Natural killer cell treated with Interleukin-12 subunit alpha and Interleukin-12 subunit beta and Interleukin-15 and Interleukin-18, amount 100 ng/mL, for 72 hours (primary cell): ENCODE results near the gene CREB5. TPM values are rescaled to one million over a fixed set of nuclear protein-coding genes. Genes with fewer than 3 reads are reported as not detected.

Experiments used
- ATAC-seq, 2 donors: fragments of 150-1000 bp; cut with Tn5 transposase in 1 of 2; sonication (Bioruptor Pico), chemical (Tn5 transposase) in 1 of 2; 2 replicates each; pipeline ENCODE4 v1.10.0; 2021
- DNase-seq: peaks from one replicate; pipeline ENCODE4 v3.0.0; 2022; ENCODE audit warnings: low spot score
- H3K27ac Mint-ChIP-seq, 2 donors: 1 replicate in 1 of 2; 2 replicates in 1 of 2; pipeline ENCODE4 v1.8.0; 2022; ENCODE audit warnings: mixed read lengths in 2 of 2, mild to moderate bottlenecking in 1 of 2, moderate library complexity in 1 of 2
- H3K27me3 Mint-ChIP-seq, 2 donors: 1 replicate in 1 of 2; 2 replicates in 1 of 2; pipeline ENCODE4 v1.8.0; 2022; ENCODE audit warnings: mixed read lengths in 2 of 2
- H3K36me3 Mint-ChIP-seq: one replicate; pipeline ENCODE4 v1.8.0; 2022; ENCODE audit warnings: mixed read lengths
- H3K4me1 Mint-ChIP-seq, 2 donors: 1 replicate in 1 of 2; 2 replicates in 1 of 2; pipeline ENCODE4 v1.8.0; 2022; ENCODE audit warnings: low read depth in 2 of 2, mixed read lengths in 2 of 2, mild to moderate bottlenecking in 1 of 2
- H3K4me3 Mint-ChIP-seq: one replicate; pipeline ENCODE4 v1.8.0; 2022; ENCODE audit warnings: mixed read lengths
- H3K9me3 Mint-ChIP-seq: 2 replicates; pipeline ENCODE4 v1.8.0; 2022; ENCODE audit warnings: mixed read lengths
- total RNA-seq, 2 donors: library from RNA; stranded (reverse); gene quantifications; one replicate each; pipeline ENCODE4 v1.2.3, GENCODE V29; 2022

CREB5 gene, protein sequence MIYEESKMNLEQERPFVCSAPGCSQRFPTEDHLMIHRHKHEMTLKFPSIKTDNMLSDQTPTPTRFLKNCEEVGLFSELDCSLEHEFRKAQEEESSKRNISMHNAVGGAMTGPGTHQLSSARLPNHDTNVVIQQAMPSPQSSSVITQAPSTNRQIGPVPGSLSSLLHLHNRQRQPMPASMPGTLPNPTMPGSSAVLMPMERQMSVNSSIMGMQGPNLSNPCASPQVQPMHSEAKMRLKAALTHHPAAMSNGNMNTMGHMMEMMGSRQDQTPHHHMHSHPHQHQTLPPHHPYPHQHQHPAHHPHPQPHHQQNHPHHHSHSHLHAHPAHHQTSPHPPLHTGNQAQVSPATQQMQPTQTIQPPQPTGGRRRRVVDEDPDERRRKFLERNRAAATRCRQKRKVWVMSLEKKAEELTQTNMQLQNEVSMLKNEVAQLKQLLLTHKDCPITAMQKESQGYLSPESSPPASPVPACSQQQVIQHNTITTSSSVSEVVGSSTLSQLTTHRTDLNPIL
- under 1 TPM in 1 of 2 donors, not detected in 1; 0.62 TPM for total RNA-seq

- Mint-ChIP-seq H3K9me3 (no peaks in the 10 kb centered on the region), H3K36me3 (peaks cover 5% of the 10 kb centered on the region), H3K4me1 (peaks cover 18 to 22% of the 10 kb centered on the region in 2 donors), H3K4me3 (peak within 1 kb of the TSS; percentile 59), H3K27me3 (peaks cover 49 to 80% of the 10 kb centered on the region in 2 donors), H3K27ac (no peak within 1 kb of the TSS)
- no peak for ATAC-seq
- no peak for DNase-seq
Observed at GRCh38 chr7:28411876-28412662, at the start of gene CREB5. CREB5 (plus strand) TSS chr7:28412518; CDS start chr7:28412915, 397 bp downstream.

DNA sequence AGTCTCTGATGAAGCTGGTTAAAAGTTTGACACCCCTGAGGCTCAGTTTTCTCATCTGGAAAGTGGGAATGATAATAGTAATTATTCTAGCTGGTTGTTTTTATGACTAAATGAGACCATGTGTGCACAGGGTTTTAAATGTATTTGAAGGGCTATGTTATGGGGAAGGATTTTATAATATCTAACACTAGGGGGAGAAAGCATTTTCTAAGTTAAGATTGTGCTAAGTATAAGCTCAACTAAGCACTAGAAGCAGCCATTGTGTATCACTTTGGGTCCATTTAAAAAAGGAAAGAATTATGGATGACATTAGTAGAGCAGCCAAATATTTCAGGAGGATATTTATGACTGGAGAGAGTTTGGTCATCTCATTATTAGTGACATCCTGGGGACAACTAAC, 49.5 kb upstream of the CREB5 start:
- no peak for DNase-seq
- no peak for ATAC-seq
- no peaks in the 10 kb centered on the region for H3K4me1 Mint-ChIP-seq
- H3K36me3 Mint-ChIP-seq, result peaks cover 14% of the 10 kb centered on the region
- no peak overlapping the region for H3K4me3 Mint-ChIP-seq
- H3K9me3 Mint-ChIP-seq, result peaks cover 3% of the 10 kb centered on the region
- peaks cover 17 to 21% of the 10 kb centered on the region in 2 donors for H3K27me3 Mint-ChIP-seq
- no peak overlapping the region for H3K27ac Mint-ChIP-seq

GRCh38 chr7:28364082-28364481, 48.2 kb upstream of the CREB5 start:
- peaks cover 14% of the 10 kb centered on the region for H3K36me3 Mint-ChIP-seq

GRCh38 chr7:28369523-28369922, 42.8 kb upstream of the CREB5 start:
- H3K36me3 Mint-ChIP-seq, result peaks cover 12% of the 10 kb centered on the region
- H3K27me3 Mint-ChIP-seq, result peaks cover 22 to 33% of the 10 kb centered on the region in 2 donors
- no peak overlapping the region for H3K27ac Mint-ChIP-seq
- H3K4me1 Mint-ChIP-seq, result no peaks in the 10 kb centered on the region
- no peak for DNase-seq
- peaks cover 1% of the 10 kb centered on the region for H3K9me3 Mint-ChIP-seq
- no peak for ATAC-seq
- H3K4me3 Mint-ChIP-seq, result no peak overlapping the region

More at GRCh38 chr7:28364082-28364481, 48.2 kb upstream of the CREB5 start:
- Mint-ChIP-seq H3K4me3 (no peak overlapping the region), H3K27me3 (peaks cover 17 to 21% of the 10 kb centered on the region in 2 donors), H3K9me3 (peaks cover 3% of the 10 kb centered on the region), H3K4me1 (no peaks in the 10 kb centered on the region), H3K27ac (no peak overlapping the region)
- no peak for ATAC-seq
- DNase-seq, result no peak

DNA sequence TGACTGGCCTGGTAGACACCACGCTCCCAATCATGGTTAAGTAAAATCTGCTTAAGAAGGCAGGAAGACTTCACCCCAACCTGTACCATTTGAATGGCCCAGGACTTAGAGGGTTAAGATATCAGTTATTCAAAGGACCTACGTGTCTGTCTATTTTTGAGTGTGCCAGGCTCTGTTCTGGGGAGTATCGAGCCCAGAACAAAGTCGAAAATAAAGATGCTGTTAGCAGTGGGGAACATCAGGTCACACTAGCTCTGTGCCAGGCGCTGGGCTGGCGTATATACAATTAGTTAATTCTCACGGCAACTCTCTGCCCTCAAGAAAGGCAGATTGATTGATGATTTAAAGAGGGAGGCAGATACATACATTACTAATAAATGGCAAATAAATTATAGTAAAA, 40.5 kb upstream of the CREB5 start:
- H3K27me3 Mint-ChIP-seq, result peaks cover 19 to 26% of the 10 kb centered on the region in 2 donors
- H3K36me3 Mint-ChIP-seq, result no peaks in the 10 kb centered on the region
- H3K9me3 Mint-ChIP-seq, result no peaks in the 10 kb centered on the region

DNA sequence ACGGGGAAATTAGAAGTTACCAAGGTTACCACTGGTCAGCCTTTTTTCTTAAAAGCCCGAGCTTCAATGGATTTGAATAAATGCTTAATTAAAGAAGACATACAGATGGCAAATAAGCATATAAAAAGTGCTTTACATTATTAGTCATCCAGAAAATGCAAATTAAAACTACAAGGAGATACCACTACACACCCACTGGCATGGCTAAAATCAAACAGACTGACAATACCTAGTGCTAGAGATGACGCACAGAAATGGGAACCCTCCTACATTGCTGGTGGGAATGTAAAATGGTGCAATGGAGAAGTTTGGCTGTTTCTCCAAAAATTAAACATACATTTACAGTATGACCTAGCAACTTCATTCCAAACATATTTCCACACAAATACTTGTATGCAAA, 38.3 kb upstream of the CREB5 start:
- ATAC-seq (no peak), DNase-seq (no peak)
- H3K4me1 Mint-ChIP-seq, result no peaks in the 10 kb centered on the region
- no peaks in the 10 kb centered on the region for H3K9me3 Mint-ChIP-seq
- H3K27ac Mint-ChIP-seq, result no peak overlapping the region
- H3K36me3 Mint-ChIP-seq, result no peaks in the 10 kb centered on the region
- H3K27me3 Mint-ChIP-seq, result peaks cover 15 to 32% of the 10 kb centered on the region in 2 donors
- H3K4me3 Mint-ChIP-seq, result no peak overlapping the region

More for the DNA sequence above, 40.5 kb upstream of the CREB5 start:
- DNase-seq, result no peak
- H3K27ac Mint-ChIP-seq, result no peak overlapping the region
- H3K4me1 Mint-ChIP-seq, result no peaks in the 10 kb centered on the region
- H3K4me3 Mint-ChIP-seq, result no peak overlapping the region
- ATAC-seq, result no peak

DNA sequence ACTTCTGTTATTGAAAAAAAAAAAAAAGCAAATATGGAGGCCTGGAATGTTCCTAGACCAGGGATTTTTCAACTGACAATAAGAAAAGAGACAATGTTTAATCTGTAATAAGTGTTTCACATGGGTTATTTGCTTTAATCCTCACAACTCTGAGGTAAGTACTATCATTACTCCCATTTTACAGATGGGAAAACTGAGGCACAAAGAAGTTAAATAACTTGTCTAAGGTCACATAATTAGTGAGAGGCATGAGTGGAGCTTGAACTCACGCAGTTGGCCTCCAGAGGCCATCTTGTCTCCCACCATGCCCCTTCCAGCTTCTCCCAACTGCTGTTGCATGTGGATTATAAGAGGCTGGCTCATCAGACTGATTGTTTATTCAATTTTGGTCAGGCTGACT, 36.6 kb upstream of the CREB5 start:
- no peak overlapping the region for H3K27ac Mint-ChIP-seq
- H3K27me3 Mint-ChIP-seq, result peaks cover 20 to 32% of the 10 kb centered on the region in 2 donors
- ATAC-seq, result no peak
- H3K4me1 Mint-ChIP-seq, result peaks cover 3 to 5% of the 10 kb centered on the region in 2 donors
- DNase-seq, result no peak
- H3K9me3 Mint-ChIP-seq, result no peaks in the 10 kb centered on the region
- no peak overlapping the region for H3K4me3 Mint-ChIP-seq
- H3K36me3 Mint-ChIP-seq, result no peaks in the 10 kb centered on the region

DNA sequence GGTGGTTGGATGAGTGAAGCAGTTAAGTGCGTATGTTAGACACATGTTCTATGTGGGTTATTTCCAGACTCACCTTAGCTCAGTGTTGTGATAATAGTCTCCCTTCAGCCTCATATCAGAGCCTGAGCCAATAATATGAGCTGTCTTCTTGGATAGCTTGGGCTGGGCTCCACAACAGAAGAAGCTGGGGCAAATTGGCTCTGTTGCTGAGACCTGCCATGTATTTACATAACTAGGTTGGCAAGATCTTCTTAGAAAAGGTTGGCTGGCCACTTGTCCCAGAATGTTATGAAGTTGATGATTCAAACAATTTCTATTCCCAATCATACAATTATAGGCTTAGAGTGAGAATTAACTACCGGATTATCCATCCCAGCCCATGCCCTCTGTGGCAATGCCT, 35.7 kb upstream of the CREB5 start:
- Mint-ChIP-seq H3K27me3 (peaks cover 17 to 31% of the 10 kb centered on the region in 2 donors), H3K9me3 (no peaks in the 10 kb centered on the region), H3K4me3 (no peak overlapping the region), H3K4me1 (peaks cover 3 to 5% of the 10 kb centered on the region in 2 donors), H3K36me3 (no peaks in the 10 kb centered on the region), H3K27ac (no peak overlapping the region)
- DNase-seq (no peak), ATAC-seq (no peak)

DNA sequence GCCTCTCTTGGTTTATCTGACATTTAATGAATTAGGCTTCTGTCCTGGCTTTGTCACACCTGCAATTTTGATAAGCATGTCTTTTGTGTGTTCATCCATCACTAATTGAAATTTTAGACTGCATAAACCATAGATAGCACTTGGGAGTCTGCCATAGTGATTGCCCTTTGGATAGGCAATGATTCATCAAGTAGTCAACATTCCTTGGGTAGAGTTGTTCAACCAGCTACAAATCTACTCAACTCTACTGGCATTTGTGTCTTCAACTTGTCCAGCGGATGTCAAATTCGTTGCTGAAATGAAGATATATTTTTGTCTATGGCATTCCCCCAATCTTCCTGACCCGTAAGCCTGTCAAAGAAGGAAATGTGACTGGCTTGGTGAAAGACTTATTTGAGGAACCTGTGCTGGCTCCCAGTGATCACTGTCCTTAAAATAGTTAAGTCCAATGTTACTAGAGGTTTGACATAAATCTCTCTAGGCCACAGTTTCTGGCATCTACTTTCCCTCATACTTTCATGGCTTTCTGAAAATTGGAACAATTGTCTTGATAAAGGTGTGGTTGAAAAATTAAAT, 33.7 kb upstream of the CREB5 start:
- Mint-ChIP-seq H3K4me3 (no peak overlapping the region), H3K27ac (no peak overlapping the region), H3K36me3 (no peaks in the 10 kb centered on the region), H3K27me3 (peaks cover 14 to 19% of the 10 kb centered on the region in 2 donors), H3K9me3 (no peaks in the 10 kb centered on the region), H3K4me1 (peaks cover 3 to 5% of the 10 kb centered on the region in 2 donors)
- no peak for DNase-seq
- ATAC-seq, result no peak

- Mint-ChIP-seq H3K36me3 (no peaks in the 10 kb centered on the region), H3K4me3 (no peak overlapping the region), H3K27me3 (peaks cover 9 to 14% of the 10 kb centered on the region in 2 donors), H3K4me1 (peaks cover 3 to 5% of the 10 kb centered on the region in 2 donors), H3K9me3 (no peaks in the 10 kb centered on the region), H3K27ac (no peak overlapping the region)
- ATAC-seq (no peak), DNase-seq (no peak)
Observed at GRCh38 chr7:28381466-28381865, 30.9 kb upstream of the CREB5 start.

DNA sequence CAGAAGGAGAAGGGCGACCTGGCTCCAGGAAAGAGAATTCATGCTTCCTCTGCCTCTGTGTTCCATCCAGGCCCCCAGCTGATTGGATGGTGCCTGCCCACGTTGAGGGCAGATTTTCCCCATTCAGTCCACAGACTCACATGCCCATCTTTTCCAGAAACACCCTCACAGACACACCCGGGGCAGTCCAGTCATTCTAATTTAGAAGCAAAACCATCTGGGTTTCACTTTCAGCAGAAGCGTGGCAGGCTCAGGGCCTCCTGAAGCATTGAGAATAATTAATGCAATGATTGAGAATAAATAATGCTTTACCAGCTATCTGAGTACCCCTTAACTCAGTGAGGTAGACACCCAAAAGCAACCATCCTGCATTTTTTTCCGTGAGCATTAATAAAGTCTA, 30.2 kb upstream of the CREB5 start:
- no peak overlapping the region for H3K27ac Mint-ChIP-seq
- no peak overlapping the region for H3K4me3 Mint-ChIP-seq
- no peaks in the 10 kb centered on the region for H3K36me3 Mint-ChIP-seq
- H3K4me1 Mint-ChIP-seq, result peaks cover 3 to 5% of the 10 kb centered on the region in 2 donors
- H3K27me3 Mint-ChIP-seq, result peaks cover 5 to 14% of the 10 kb centered on the region in 2 donors
- no peaks in the 10 kb centered on the region for H3K9me3 Mint-ChIP-seq
- DNase-seq (no peak), ATAC-seq (no peak)

- peaks cover 3 to 5% of the 10 kb centered on the region in 2 donors for H3K4me1 Mint-ChIP-seq
- ATAC-seq (no peak), DNase-seq (no peak)
- no peaks in the 10 kb centered on the region for H3K36me3 Mint-ChIP-seq
- H3K9me3 Mint-ChIP-seq, result no peaks in the 10 kb centered on the region
- H3K27ac Mint-ChIP-seq, result no peak overlapping the region
- H3K4me3 Mint-ChIP-seq, result no peak overlapping the region
- peaks cover 10 to 16% of the 10 kb centered on the region in 2 donors for H3K27me3 Mint-ChIP-seq
Observed at GRCh38 chr7:28383975-28384374, 28.3 kb upstream of the CREB5 start.

DNA sequence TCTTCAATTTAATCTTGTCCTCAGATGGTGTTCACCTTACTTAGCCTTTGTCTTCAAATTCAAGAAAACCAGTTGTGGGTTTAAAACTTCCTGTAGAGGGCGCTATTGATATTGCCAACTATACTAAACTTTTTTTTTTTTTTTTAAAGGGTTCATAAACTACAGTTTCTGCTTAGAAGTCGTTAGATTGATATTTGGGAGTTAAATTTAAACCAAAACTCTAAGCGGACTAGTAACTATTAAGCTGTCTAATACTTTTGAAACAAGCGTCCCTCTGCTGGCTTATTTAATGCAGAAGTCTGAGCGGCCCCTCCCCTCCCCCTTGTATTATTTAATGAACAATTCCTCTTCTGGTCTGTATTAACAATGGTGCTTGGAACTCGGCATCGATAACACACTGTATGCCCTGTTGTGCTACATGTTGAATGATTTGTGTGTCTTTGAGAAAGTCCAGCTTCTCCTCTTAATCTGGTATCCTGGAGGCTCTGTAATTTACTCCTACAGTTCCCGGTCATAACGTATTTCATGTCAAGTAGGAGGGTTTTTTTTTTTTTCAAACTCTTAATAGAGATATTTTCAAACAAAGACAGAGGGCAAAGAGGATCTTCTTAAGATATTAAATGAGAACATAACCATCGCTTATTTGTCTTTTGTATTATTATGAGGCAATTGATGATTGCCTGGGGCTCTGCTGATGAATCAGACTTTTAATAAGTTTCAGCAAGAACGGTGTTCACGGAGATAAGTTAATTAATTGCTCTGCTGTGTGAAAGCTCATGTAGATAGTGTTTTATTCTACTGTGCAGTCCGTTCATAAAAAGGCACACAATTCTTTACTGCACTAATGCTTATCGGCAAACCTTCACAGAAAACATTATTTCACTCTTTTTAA, 22.6 kb upstream of the CREB5 start:
- peaks cover 2 to 8% of the 10 kb centered on the region in 2 donors for H3K4me1 Mint-ChIP-seq
- no peaks in the 10 kb centered on the region for H3K9me3 Mint-ChIP-seq
- peaks cover 26 to 58% of the 10 kb centered on the region in 2 donors for H3K27me3 Mint-ChIP-seq
- ATAC-seq, result no peak
- H3K27ac Mint-ChIP-seq, result no peak overlapping the region
- DNase-seq, result no peak
- no peaks in the 10 kb centered on the region for H3K36me3 Mint-ChIP-seq
- H3K4me3 Mint-ChIP-seq, result no peak overlapping the region
